ENCODE data around the gene WFIKKN2. TPM values are rescaled to one million over a fixed set of nuclear protein-coding genes. Genes with fewer than 3 reads are reported as not detected.

Gene WFIKKN2
- total and polyA plus RNA-seq, 10 of the 15 experiments (the other 5 are each of a cell fraction or from before 2014, with no cell fraction given): 0.06 TPM; not detected in 9

GRCh38 chr17:50884439-50885311 lies 49.3 kb downstream of the WFIKKN2 start (continued):
- no peak for TF ChIP-seq ZNF384 (IDR thresholded peaks at IDR 0.05; ENCODE audit: borderline replicate concordance, low read depth, low read length)
- no peak for TF ChIP-seq SPI1 (IDR thresholded peaks at IDR 0.05; ENCODE audit: borderline replicate concordance, insufficient read depth, low read depth, low read length)
- TF ChIP-seq CHD4 (IDR thresholded peaks at IDR 0.05): no peak
- no peak for TF ChIP-seq CBX5 (IDR thresholded peaks at IDR 0.05; ENCODE audit: low read depth)
- no peak for TF ChIP-seq ZNF592 (IDR thresholded peaks at IDR 0.05)
- no peak for TF ChIP-seq EGR1 (IDR thresholded peaks at IDR 0.05; ENCODE audit: borderline replicate concordance in 1 of 2, low read depth in 2 of 2, low read length in 2 of 2)
- no peak for TF ChIP-seq NR2F1 (conservative IDR thresholded peaks at IDR 0.05)
- TF ChIP-seq SMAD5 (IDR thresholded peaks at IDR 0.05; ENCODE audit: low read depth): no peak
- TF ChIP-seq FOXK2 (IDR thresholded peaks at IDR 0.05): no peak
- no peak for TF ChIP-seq PRDM15 (CRISPR knock-in tag; IDR thresholded peaks at IDR 0.05)
- TF ChIP-seq WRNIP1 (IDR thresholded peaks at IDR 0.05; ENCODE audit: borderline replicate concordance, low read depth, low read length): no peak

Data from GM12878 (cell line).